ENCODE measurements around the gene TPPP2. TPM values are rescaled to one million over a fixed set of nuclear protein-coding genes. Genes with fewer than 3 reads are reported as not detected.
A peak's percentile ranks its signal among the peaks of the same experiment; 100 is the strongest.

Gene TPPP2
- total RNA-seq, 1 experiment from 2014 or later: not detected

GRCh38 chr14:21057803-21058675, 28.0 kb downstream of the TPPP2 start, which contains the start of gene RNASE8:
Gene RNASE8, plus strand, starts transcription at chr14:21057822. Its CDS starts 71 bp downstream, at chr14:21057893.
- DNase-seq (ENCODE audit: low spot score): no peak

GRCh38 chr14:21058903-21059302, 28.9 kb downstream of the TPPP2 start:
- DNase-seq (ENCODE audit: low spot score): no peak

DNA sequence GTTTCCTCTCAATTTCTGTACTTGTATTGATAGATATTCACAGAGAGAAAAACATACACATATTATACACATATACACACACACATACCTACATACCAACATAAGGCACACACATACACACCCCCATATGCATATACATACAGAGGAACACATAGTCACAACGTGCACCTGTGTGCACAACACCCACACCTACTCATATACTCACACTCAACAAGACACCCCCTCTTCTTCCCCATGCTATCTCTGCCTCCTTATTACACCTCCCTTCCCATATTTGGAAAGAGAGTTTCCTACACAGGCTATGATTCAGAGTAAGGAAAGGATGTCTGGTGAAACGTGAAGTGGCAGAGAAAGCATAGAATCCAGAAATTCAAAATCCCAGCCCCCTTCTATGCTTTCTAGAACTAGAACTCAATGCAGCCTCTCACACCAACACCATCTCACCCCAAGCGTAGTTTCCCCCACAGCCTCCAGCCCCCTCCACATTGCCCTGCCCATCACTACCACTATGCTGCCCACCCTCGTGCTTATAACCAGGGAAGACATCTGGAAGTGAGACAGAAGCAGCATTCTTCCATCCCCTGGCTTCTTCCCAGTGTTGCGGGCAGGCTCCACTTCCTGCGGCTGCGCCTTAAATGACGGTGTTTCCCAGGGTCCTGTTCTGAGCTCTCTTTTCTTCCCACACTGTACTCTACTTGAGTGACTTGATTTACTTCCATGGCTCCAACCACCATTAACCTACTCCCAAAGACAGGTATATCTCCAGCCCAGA, 30.0 kb downstream of the TPPP2 start:
- DNase-seq (ENCODE audit: low spot score): no peak

DNA sequence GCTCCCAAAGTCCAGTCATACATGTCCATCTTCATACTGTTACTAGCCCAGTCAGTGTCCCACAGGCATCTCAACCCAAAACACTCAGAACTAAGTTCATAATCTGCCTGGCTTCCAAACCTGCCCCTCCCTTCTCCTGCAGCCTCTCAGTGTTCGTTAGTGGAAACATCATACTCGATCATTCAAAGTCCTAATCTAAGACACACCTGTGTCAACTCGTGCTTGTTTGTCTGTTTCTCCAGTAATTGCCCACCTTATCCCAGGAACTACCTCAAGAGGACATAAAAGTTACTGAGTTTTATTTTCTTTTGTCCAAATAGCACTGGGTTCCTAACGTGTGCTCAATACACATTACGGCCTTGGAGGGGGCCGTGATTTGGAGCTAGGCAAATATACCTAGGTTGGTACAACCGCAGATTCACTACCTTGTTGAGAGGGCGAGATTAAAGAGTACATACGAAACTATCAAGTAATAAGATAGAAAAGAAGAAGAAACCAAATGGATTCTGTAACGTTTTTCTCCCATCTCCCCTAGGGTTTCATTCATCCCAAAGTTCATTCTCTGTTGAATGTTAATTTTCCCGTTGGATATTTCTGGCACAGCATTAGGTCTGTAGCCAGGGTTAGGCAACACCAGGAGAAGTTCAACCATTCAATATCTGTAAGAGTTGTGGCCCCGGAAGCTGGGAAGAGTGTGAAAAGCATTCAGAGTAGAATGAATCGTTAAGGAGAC, 30.8 kb downstream of the TPPP2 start:
- no peak for DNase-seq (ENCODE audit: low spot score)

- DNase-seq (ENCODE audit: low spot score): no peak
Measured at GRCh38 chr14:21061347-21061668, 31.3 kb downstream of the TPPP2 start.

GRCh38 chr14:21063479-21063878, 33.5 kb downstream of the TPPP2 start:
- peak; percentile 72 for DNase-seq (ENCODE audit: low spot score)

DNA sequence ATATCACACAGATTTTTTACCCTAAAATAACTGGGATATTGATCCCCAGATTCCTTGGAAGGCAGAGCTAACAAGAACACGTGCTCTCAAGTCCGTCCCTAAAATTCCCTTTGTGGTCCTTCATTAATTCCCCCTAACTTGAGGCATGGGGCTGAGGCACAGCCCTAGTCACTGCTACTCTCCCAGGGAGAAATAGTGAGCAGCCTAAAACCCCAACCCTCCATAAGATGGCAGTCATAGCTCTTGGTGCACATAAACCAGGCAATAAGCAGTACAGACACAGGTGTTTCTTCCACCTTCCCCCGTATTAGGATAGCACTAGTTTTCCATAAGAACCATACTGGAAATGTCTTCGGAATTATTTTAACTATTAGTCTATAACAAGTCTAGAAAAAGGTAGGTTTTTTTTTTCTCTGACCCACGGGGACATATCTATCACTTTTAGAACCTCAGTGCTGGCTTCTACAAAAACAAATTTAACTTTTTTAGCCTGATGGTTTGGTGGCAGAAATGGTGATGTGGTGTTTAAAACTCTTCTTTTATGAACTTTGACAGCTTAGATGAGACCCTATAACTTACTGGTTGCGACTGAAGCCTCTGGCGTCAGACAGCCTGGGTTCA, 37.0 kb downstream of the TPPP2 start:
- no peak for DNase-seq (ENCODE audit: low spot score)

- DNase-seq (ENCODE audit: low spot score): no peak
Measured at GRCh38 chr14:21068521-21069387, 38.7 kb downstream of the TPPP2 start.

DNA sequence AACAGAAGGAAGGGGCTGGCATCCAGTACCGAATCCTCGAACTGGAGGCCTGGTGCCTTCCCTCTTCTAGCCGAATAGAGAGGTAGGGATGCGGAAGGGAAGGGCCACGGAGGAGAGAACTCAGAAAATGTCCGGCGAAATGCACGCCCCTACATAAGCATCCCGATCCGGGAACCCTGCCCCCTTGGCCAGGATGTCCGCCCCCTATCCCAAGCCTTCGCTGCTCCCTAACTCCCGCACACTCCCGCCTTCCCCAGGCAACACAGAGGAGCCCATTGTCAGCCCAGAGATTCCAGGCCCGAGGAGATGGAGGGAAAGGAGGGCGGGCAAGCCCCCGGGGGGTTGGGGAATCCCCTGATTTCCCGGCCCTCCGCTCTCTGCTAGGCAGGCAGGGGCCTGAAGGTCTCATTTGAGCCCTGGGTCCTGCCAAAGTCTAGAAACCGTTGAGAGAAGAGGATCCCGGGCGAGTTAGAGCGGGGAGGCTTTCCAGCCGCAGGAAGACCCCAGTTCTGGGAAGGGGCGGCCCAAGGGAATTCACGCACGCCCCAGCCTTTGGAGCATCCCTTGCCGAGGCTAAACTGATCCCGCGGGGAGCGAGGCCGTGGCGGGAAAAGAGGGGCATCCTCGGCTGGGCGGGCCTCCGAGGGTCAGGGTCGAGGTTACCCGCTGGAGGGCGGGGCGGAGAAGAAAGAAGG, 39.5 kb downstream of the TPPP2 start:
- no peak for DNase-seq (ENCODE audit: low spot score)

DNA sequence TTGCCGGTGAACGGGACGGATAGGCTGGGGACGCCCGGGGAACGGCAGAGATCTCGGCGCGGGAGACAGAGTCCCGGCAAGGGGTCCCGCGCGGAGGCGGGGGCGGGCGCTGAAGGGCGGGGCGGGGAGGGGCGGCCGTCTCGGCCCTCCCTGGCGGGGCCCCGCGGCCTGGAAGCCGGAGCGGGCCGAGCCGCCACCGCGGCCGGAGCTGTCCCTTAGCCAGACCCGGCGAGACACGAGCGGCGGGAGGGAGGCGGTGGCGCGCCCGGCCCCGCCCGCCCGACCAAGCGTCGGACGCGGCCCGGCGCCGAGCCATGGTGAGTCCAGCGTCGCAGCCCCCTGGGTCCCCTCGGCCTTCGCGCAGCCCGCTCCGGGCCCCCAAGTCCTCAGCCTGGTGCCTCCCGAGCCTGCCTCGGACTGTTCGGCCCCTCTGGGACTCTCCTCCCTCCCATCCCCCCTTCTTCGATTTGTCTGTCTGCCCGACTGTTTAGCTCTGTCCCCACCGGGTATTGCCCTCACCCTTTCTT, 40.1 kb downstream of the TPPP2 start, which contains the start of gene ARHGEF40:
ARHGEF40 (plus strand) TSS at position 222 of the 527 bp plus-strand sequence; CDS start at position 315, 93 bp downstream.
- DNase-seq (ENCODE audit: low spot score): no peak

DNA sequence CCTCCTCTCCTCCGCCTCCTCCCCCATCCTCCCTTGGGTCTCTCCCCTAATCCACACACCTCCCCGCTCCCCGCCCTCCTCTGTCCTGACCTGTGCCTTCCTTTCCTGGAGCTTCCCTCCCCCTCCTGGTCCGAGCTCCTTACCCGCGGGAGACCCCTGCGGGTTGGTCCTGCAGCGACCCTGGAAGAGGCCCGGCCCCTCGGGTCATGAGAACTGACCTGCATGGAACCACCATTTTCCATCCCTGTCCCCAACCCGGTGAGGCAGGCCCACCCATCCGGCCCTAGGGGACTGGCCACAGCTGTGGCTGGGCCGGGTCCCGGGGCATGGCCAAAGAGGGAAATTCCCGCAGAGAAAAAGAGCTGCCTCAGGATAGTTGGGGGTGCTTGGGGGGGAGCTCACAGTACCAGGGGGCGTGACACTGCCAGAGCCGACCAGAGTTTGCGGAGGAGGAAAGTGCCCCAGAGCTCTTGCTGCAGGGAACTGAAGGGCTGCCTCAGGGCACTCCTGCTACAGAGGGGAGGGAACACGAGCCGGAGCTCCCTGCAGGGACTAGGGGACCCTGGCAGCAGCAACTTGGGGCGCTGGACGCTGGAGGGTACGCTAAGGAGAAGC, 40.7 kb downstream of the TPPP2 start:
- DNase-seq (ENCODE audit: low spot score): no peak

DNA sequence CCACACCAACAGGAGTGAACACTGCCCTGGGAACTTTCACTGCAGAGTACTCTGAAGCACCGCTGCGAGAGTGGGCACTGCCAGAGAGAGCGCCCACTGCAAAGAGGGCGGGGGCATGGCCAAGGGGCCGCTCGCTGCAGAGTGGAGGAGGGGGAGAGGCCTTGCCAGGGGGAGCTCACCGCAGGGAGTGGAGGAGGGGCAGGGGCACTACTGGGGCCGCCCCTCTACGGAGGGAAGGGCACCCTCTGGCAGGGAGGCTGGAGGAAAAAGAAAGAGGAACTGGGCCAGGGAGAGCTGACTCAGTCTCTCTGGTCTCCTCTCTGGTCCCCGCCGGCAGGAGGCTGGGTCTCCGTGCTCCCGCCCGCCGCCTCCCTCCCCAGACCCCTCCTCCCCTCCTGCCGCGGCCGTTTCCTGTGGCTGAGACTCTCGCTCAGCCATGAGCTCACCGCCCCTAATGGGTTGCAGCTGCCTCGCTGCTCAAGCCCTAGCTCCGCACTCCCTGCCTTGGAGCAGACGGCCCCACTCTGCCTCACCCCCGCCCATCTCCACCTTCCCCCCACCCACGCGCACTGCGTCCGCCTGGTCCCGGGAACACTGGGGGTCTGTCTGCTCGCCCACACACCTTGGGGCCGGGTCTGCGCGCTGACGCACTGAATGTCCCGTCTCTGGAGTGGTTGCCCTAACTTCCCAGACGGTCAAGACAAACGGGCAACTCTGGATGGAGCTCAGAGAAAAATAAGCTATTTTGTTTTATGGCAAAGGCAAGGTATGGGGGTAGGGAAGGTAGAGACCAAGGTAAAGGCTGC, 41.4 kb downstream of the TPPP2 start:
- peak; percentile 52 for DNase-seq (ENCODE audit: low spot score)

GRCh38 chr14:21072031-21072473, 42.0 kb downstream of the TPPP2 start:
- no peak for DNase-seq (ENCODE audit: low spot score)

- no peak for DNase-seq (ENCODE audit: low spot score)
Measured at GRCh38 chr14:21072781-21073339, 42.8 kb downstream of the TPPP2 start.

- DNase-seq (ENCODE audit: low spot score): no peak
Measured at GRCh38 chr14:21073921-21074320, 43.9 kb downstream of the TPPP2 start.

- DNase-seq (ENCODE audit: low spot score): no peak
Measured at GRCh38 chr14:21074398-21075272, 44.6 kb downstream of the TPPP2 start.
